H1 (cell line): Measurements from ENCODE around the gene TTC13.

Experiments
- CTCF ChIP-seq, 3 experiments: IDR thresholded peaks; 1 replicate in 2 of 3; 2 replicates in 1 of 3; pipeline versions ENCODE4 v1.5.1 to v1.6.1; 2011; ENCODE audit warnings: low read length in 3 of 3, mild to moderate bottlenecking in 3 of 3, inconsistent platforms in 2 of 3, low read depth in 1 of 3, moderate library complexity in 1 of 3; ENCODE audit not compliant: insufficient read depth in 1 of 3; ENCODE audit errors: control extremely low read depth in 1 of 3
- FOSL1 ChIP-seq: IDR thresholded peaks from 2 replicates; pipeline ENCODE4 v1.6.1; 2011; ENCODE audit warnings: mild to moderate bottlenecking, low read depth, low read length, moderate library complexity; ENCODE audit not compliant: insufficient read depth
- KDM1A ChIP-seq: fragments of 200-600, 300-600 bp; sonication (generic); IDR thresholded peaks from 2 replicates; pipeline ENCODE4 v1.7.1; 2016; ENCODE audit warnings: mild to moderate bottlenecking, low read length, borderline replicate concordance
- MAFK ChIP-seq: IDR thresholded peaks from 2 replicates; pipeline ENCODE4 v1.6.1; 2012; ENCODE audit warnings: low read depth, mild to moderate bottlenecking, improper control_type of control experiment, low read length
- MAX ChIP-seq: IDR thresholded peaks from 2 replicates; pipeline ENCODE4 v1.6.1; 2012; ENCODE audit warnings: inconsistent platforms
- RAD21 ChIP-seq, 2 experiments: IDR thresholded peaks in 1 of 2; conservative IDR thresholded peaks in 1 of 2; 2 replicates each; pipeline ENCODE4 v1.6.1; 2011; ENCODE audit warnings: low read depth in 2 of 2, low read length in 2 of 2, improper control_type of control experiment in 1 of 2, inconsistent platforms in 1 of 2, mild to moderate bottlenecking in 1 of 2, moderate library complexity in 1 of 2
- RBBP5 ChIP-seq: IDR thresholded peaks from 2 replicates; pipeline ENCODE4 v1.7.1; 2012; ENCODE audit warnings: low read depth, mild to moderate bottlenecking, inconsistent platforms, low read length, moderate library complexity, borderline replicate concordance
- RFX5 ChIP-seq: IDR thresholded peaks from 2 replicates; pipeline ENCODE4 v1.6.1; 2011; ENCODE audit warnings: low read depth, low read length, improper control_type of control experiment, borderline replicate concordance
- RXRA ChIP-seq: IDR thresholded peaks from 2 replicates; pipeline ENCODE4 v1.6.1; 2011; ENCODE audit warnings: low read depth, mild to moderate bottlenecking, low read length, moderate library complexity; ENCODE audit not compliant: insufficient read depth
- SP1 ChIP-seq: IDR thresholded peaks from 2 replicates; pipeline ENCODE4 v1.6.1; 2011; ENCODE audit warnings: low read depth, low read length
- TAF1 ChIP-seq: IDR thresholded peaks from 2 replicates; pipeline ENCODE4 v1.6.1; 2011; ENCODE audit warnings: mild to moderate bottlenecking, low read depth, low read length
- ZNF274 ChIP-seq: IDR thresholded peaks from 2 replicates; pipeline ENCODE4 v1.7.0; 2012; ENCODE audit warnings: low read length, borderline replicate concordance; ENCODE audit errors: extremely low read depth

- TF ChIP-seq CTCF (IDR thresholded peaks at IDR 0.05; ENCODE audit: control extremely low read depth in 1 of 3, insufficient read depth in 1 of 3, low read depth in 1 of 3, low read length in 3 of 3) (no peak), RBBP5 (no peak), MAX (no peak), RAD21 (IDR thresholded peaks at IDR 0.05 in 1 of 2, conservative IDR thresholded peaks at IDR 0.05 in 1 of 2; ENCODE audit: low read depth in 2 of 2, low read length in 2 of 2) (no peak), FOSL1 (no peak), SP1 (no peak), KDM1A (no peak), TAF1 (no peak), ZNF274 (no peak), MAFK (no peak), RFX5 (no peak), RXRA (no peak)
Observed at GRCh38 chr1:230939806-230940489, 38.7 kb downstream of the TTC13 start.
